ENCODE results near the gene TPPP. TPM values are rescaled to one million over a fixed set of nuclear protein-coding genes. Genes with fewer than 3 reads are reported as not detected.
A peak's percentile ranks its signal among the peaks of the same experiment; 100 is the strongest.

The TPPP gene
- total and polyA plus RNA-seq, 12 donors, result 4.6 to 50.6 (median 12.2) TPM

GRCh38 chr5:655406-655805 is 37.7 kb downstream of the TPPP start:
- no peak overlapping the region for H3K4me3 ChIP-seq
- ATAC-seq (no peak), DNase-seq (no peak)
- H3K27me3 ChIP-seq, result no peaks in the 10 kb centered on the region
- TF ChIP-seq, protein P1, sequence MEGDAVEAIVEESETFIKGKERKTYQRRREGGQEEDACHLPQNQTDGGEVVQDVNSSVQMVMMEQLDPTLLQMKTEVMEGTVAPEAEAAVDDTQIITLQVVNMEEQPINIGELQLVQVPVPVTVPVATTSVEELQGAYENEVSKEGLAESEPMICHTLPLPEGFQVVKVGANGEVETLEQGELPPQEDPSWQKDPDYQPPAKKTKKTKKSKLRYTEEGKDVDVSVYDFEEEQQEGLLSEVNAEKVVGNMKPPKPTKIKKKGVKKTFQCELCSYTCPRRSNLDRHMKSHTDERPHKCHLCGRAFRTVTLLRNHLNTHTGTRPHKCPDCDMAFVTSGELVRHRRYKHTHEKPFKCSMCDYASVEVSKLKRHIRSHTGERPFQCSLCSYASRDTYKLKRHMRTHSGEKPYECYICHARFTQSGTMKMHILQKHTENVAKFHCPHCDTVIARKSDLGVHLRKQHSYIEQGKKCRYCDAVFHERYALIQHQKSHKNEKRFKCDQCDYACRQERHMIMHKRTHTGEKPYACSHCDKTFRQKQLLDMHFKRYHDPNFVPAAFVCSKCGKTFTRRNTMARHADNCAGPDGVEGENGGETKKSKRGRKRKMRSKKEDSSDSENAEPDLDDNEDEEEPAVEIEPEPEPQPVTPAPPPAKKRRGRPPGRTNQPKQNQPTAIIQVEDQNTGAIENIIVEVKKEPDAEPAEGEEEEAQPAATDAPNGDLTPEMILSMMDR (IDR thresholded peaks at IDR 0.05), result no peak
- no peak overlapping the region for H3K27ac ChIP-seq
- intact Hi-C loops (cut with DNase I), result no loop called here
- no peaks in the 10 kb centered on the region for H3K4me1 ChIP-seq
- peaks cover 0 to 40% (median 5%) of the 10 kb centered on the region in 9 donors for H3K36me3 ChIP-seq
- H3K9me3 ChIP-seq, result peaks cover 0 to 13% (median 0%) of the 10 kb centered on the region in 11 donors
- WGBS, 2 donors, result 91 to 94% methylated on average over 13 of the region's 13 CpGs

GRCh38 chr5:654071-654778 is 38.9 kb downstream of the TPPP start:
- Histone ChIP-seq H3K9me3 (peaks cover 0 to 13% (median 0%) of the 10 kb centered on the region in 11 donors), H3K4me3 (no peak overlapping the region), H3K36me3 (peaks cover 0 to 29% (median 5%) of the 10 kb centered on the region in 9 donors), H3K4me1 (no peaks in the 10 kb centered on the region), H3K27me3 (no peaks in the 10 kb centered on the region), H3K27ac (no peak overlapping the region)
- DNase-seq (no peak), ATAC-seq (peak in 2 of 8 donors; percentile 27 to 69)
- TF ChIP-seq, protein P1 (IDR thresholded peaks at IDR 0.05), result no peak
- intact Hi-C loops (cut with DNase I), result no loop called here
- 86 to 96% methylated on average over 17 of the region's 17 CpGs for WGBS, 2 donors

DNA sequence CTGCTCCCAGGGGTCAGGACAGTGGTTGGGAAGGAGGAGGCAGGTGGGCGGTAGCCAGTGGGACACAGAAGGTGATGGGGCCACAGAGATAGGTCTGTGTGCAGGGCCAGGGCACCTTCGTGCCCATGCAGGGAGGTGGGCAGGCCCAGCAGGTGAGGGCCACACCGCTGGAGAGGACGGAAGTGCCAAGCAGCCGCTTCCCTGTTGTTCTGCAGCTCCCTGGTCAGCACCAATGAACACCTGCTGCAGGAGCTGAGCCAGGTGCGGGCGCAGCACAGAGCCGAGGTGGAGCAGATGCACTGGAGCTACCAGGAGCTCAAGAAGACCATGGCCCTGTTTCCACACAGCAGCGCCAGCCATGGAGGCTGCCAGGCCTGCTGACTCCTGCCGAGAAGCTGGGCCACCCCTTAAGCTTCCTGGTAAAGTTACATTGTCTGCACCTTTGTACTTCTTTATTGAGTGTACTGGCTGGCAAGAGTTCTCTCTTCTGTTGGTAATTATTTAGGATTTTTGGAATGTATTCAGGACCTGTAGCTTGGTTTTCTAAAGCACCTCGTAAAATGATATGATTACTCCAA is 40.3 kb downstream of the TPPP start:
- Histone ChIP-seq H3K27ac (no peak overlapping the region), H3K9me3 (peaks cover 0 to 8% (median 0%) of the 10 kb centered on the region in 11 donors), H3K4me3 (no peak overlapping the region), H3K27me3 (no peaks in the 10 kb centered on the region), H3K36me3 (peaks cover 0 to 24% (median under 1%) of the 10 kb centered on the region in 9 donors), H3K4me1 (no peaks in the 10 kb centered on the region)
- DNase-seq (no peak), ATAC-seq (peak in 1 of 8 donors; percentile 9)
- intact Hi-C loops (cut with DNase I), result no loop called here
- TF ChIP-seq, protein P1 (IDR thresholded peaks at IDR 0.05), result no peak
- 94 to 95% methylated on average over 11 of the region's 11 CpGs for WGBS, 2 donors

DNA sequence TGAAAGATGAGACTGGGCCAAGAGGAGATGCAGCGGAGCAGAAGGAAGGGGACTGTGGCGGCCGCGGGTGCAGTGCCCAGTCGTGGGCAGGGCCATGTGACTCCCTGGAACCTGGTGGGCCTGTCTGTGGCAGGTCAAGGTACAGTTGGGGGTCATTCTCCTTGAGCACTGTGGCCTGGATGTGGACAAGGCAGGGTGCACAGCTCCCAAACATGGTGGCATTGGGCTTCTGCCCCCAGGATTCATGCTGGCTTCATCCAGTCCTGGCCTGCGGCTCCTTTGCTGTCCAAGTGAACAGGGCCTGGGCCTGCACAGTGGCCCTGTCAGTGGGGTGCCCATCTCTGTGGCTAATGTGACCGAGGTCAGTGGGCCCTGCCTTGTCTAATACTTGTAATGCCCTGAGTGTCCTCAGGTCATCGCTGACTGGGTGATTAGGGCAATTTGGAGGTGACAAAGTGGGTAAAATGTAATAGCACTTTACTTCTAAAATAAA is 41.1 kb downstream of the TPPP start:
- ATAC-seq (peak in 1 of 8 donors; percentile 19), DNase-seq (peak in 1 of 2 donors; percentile 2)
- TF ChIP-seq, protein P1 (IDR thresholded peaks at IDR 0.05), result no peak
- intact Hi-C loops (cut with DNase I), result no loop called here
- Histone ChIP-seq H3K4me1 (no peaks in the 10 kb centered on the region), H3K27me3 (no peaks in the 10 kb centered on the region), H3K4me3 (no peak overlapping the region), H3K36me3 (peaks cover 0 to 24% (median 0%) of the 10 kb centered on the region in 9 donors), H3K9me3 (peaks cover 0 to under 1% (median 0%) of the 10 kb centered on the region in 11 donors), H3K27ac (no peak overlapping the region)
- WGBS, 2 donors, result 97 to 99% methylated on average over 8 of the region's 8 CpGs
